K562 (cell line): Measurements from ENCODE around the gene GRIK1. TPM values are rescaled to one million over a fixed set of nuclear protein-coding genes. Genes with fewer than 3 reads are reported as not detected.

Source experiments
- ATAC-seq: fragments of 200-7000 bp; cut with Tn5 transposase; 3 replicates; pipeline ENCODE4 v1.9.1; 2020; ENCODE audit warnings: moderate library complexity
- BruUV-seq: library from RNA; stranded (reverse); fragments of 400-500 nt; replicated peaks from 2 replicates; lab custom pipeline; 2021; lab: Mats Ljungman, UMichigan
- CTCF ChIA-PET: fragments of 300-600 bp; formaldehyde crosslinking; extraction: SDS; loops from one replicate; lab custom pipeline; 2021; ENCODE audit warnings: low intra/inter-chr PET ratio; lab: Yijun Ruan, JAX
- POLR2A ChIA-PET: fragments of 300-600, 350-650 bp; sonication (Branson Sonifier 250); formaldehyde crosslinking; extraction: SDS; loops from one replicate; lab custom pipeline; 2021; ENCODE audit warnings: antibody characterized with exemption, inconsistent platforms; lab: Yijun Ruan, JAX
- DNase-seq, 4 experiments: peaks; one replicate each; pipeline versions ENCODE4 v3.0.0 to v3.0.0-alpha.2; 2011 to 2018; ENCODE audit warnings: low spot score in 3 of 4, mixed read lengths in 3 of 4; ENCODE audit errors: extremely low read depth in 1 of 4
- FAIRE-seq: peaks from 2 replicates; lab custom pipeline; 2011; peaks lifted over from hg19 to GRCh38; lab: Jason Lieb, UNC
- H2AFZ ChIP-seq: 2 replicates; pipeline ENCODE4 v1.6.0; 2011; ENCODE audit warnings: low read depth, low read length, control low read depth, inconsistent platforms
- H3K27ac ChIP-seq: fragments of 200-600 bp; 3 replicates; pipeline ENCODE4 v1.8.0; 2011; ENCODE audit warnings: low read depth, mild to moderate bottlenecking, control low read depth, inconsistent platforms, low read length, moderate library complexity, mixed read lengths; ENCODE audit errors: extremely low read depth
- H3K27me3 ChIP-seq, 2 experiments: fragments of 300-600 bp in 1 of 2; 2 replicates in 1 of 2; 3 replicates in 1 of 2; pipeline versions ENCODE4 v1.6.0 to v1.8.0; 2011; ENCODE audit warnings: inconsistent platforms in 2 of 2, low read length in 2 of 2, mild to moderate bottlenecking in 1 of 2, mixed read lengths in 1 of 2, moderate library complexity in 1 of 2; ENCODE audit not compliant: control insufficient read depth in 2 of 2, insufficient read depth in 2 of 2
- H3K36me3 ChIP-seq: fragments of 300-600 bp; 3 replicates; pipeline ENCODE4 v1.8.0; 2011; ENCODE audit warnings: mild to moderate bottlenecking, low read length, inconsistent platforms; ENCODE audit not compliant: control insufficient read depth, insufficient read depth
- H3K4me1 ChIP-seq, 2 experiments: fragments of 200-600 bp in 1 of 2; replicated peaks in 1 of 2; 2 replicates in 1 of 2; 3 replicates in 1 of 2; pipeline versions ENCODE4 v1.5.1 to v1.8.0; 2011; ENCODE audit warnings: inconsistent platforms in 2 of 2, low read length in 2 of 2, mild to moderate bottlenecking in 1 of 2, mixed read lengths in 1 of 2, moderate library complexity in 1 of 2; ENCODE audit not compliant: control insufficient read depth in 2 of 2, insufficient read depth in 2 of 2
- H3K4me2 ChIP-seq: 2 replicates; pipeline ENCODE4 v1.6.1; 2011; ENCODE audit warnings: low read length, control low read depth, inconsistent platforms, mixed read lengths; ENCODE audit not compliant: insufficient read depth
- H3K4me3 ChIP-seq: fragments of 200-600 bp; sonication (generic), shearing (Covaris generic); 2 replicates; pipeline ENCODE4 v1.5.1; 2016; ENCODE audit warnings: control low read depth, inconsistent platforms
- H3K79me2 ChIP-seq: fragments of 200-600 bp; 3 replicates; pipeline ENCODE4 v1.8.0; 2011; ENCODE audit warnings: low read length, inconsistent platforms; ENCODE audit not compliant: control insufficient read depth, insufficient read depth
- H3K9ac ChIP-seq, 2 experiments: 2 replicates each; pipeline versions ENCODE4 v1.6.0 to v1.6.1; 2011; ENCODE audit warnings: low read depth in 2 of 2, low read length in 2 of 2, control low read depth in 1 of 2, inconsistent platforms in 1 of 2, mild to moderate bottlenecking in 1 of 2, mixed read lengths in 1 of 2; ENCODE audit not compliant: insufficient read depth in 1 of 2
- H3K9me1 ChIP-seq: one replicate; pipeline ENCODE4 v1.6.0; 2011; ENCODE audit warnings: inconsistent platforms, mild to moderate bottlenecking, low read length, moderate library complexity; ENCODE audit not compliant: control insufficient read depth, insufficient read depth
- H3K9me3 ChIP-seq: replicated peaks from 2 replicates; pipeline ENCODE4 v1.5.1; 2011; ENCODE audit warnings: low read depth, low read length, inconsistent platforms; ENCODE audit not compliant: control insufficient read depth, insufficient read depth
- H4K20me1 ChIP-seq: replicated peaks from 2 replicates; pipeline ENCODE4 v1.6.1; 2011; ENCODE audit warnings: low read length, inconsistent platforms, mixed read lengths; ENCODE audit not compliant: control insufficient read depth, insufficient read depth
- GABPA ChIP-seq: fragments of 200-800 bp; sonication (Bioruptor generic); conservative IDR thresholded peaks from 2 replicates; pipeline ENCODE4 v1.6.1; 2016; ENCODE audit warnings: low read depth, missing genetic modification characterization, missing compliant biosample characterization
- WGBS: fragments of 100-300 bp; shearing (Covaris generic); methylation state at CpG from one replicate; pipeline ENCODE4 v1.1.6; 2016; ENCODE audit warnings: low coverage, mixed read lengths; ENCODE audit not compliant: insufficient coverage; ENCODE audit errors: missing lambda C conversion rate; 5-methylcytosine and 5-hydroxymethylcytosine counted together
- in situ Hi-C: fragments of 300-500 bp; cut with MboI; formaldehyde crosslinking; loops from 4 replicates; pipeline ENCODE4 v1.15.0; 2018; ENCODE audit warnings: inconsistent platforms, mixed read lengths
- intact Hi-C: fragments of 100-400 bp; cut with micrococcal nuclease; formaldehyde crosslinking; loops from 2 replicates; pipeline ENCODE4 v1.14.2; 2022
- polyA plus RNA-seq, 8 experiments: library from polyadenylated mRNA; depleted of rRNA in 4 of 8; stranded (reverse) in 5 of 8; unstranded in 3 of 8; fragments of >200 nt; fragmentation: Nextera tagmentation in 2 of 8; fragmentation: Illumina TruSeq in 1 of 8; extraction: Ambion mirVana in 2 of 8; extraction: Trizol in 1 of 8; gene quantifications; 2 replicates each; pipeline versions ENCODE4 v1.2.1 to v1.2.3, GENCODE V29; 2011 to 2014; ENCODE audit warnings: inconsistent platforms in 1 of 8, missing spikeins in 1 of 8
- total RNA-seq, 7 experiments: library from RNA; depleted of rRNA in 6 of 7; stranded (reverse); fragments of >200 nt in 6 of 7; fragmentation: Illumina TruSeq in 2 of 7; extraction: Trizol in 2 of 7; gene quantifications; 2 replicates each; pipeline versions ENCODE4 v1.2.1 to v1.2.3, GENCODE V29; 2011 to 2021; ENCODE audit warnings: low replicate concordance in 1 of 7
- TF ChIP-seq, protein P1 (sequence below), 2 experiments: fragments of 450-650 bp; IDR thresholded peaks; 2 replicates each; pipeline ENCODE4 v1.6.1; 2018; ENCODE audit warnings: mild to moderate bottlenecking in 2 of 2, low read depth in 1 of 2; ENCODE audit not compliant: partially characterized antibody in 2 of 2

The GRIK1 gene
- total and polyA plus RNA-seq, 9 of the 15 experiments (the other 6 are each of a cell fraction or from before 2014, with no cell fraction given), result 0.17 to 2.8 (median 0.53) TPM

DNA sequence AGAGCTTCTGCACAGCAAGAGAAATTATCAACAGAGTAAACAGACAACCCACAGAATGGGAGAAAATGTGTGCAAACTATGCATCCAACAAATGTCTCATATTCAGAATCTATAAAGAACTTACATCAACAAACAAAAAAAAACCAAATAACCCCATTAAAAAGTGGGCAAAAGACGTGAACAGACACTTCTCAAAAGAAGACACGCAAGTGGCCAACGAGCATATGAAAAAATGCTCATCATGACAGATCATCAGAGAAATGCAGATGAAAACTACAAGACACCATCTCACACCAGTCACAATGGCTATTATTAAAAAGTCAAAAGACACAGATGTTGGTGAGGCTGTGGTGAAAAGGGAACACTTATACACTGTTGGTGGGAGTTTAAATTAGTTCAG, 257.0 kb downstream of the GRIK1 start:
- POLR2A ChIA-PET, result no interaction called here
- Histone ChIP-seq H3K27ac (no peak overlapping the region), H3K79me2 (no peaks in the 10 kb centered on the region), H3K4me1 (peaks cover 0 to 6% of the 10 kb centered on the region in 2 experiments; a peak in 2 of 5 replicates), H2AFZ (no peak overlapping the region), H3K9me3 (no peaks in the 10 kb centered on the region), H3K27me3 (no peaks in the 10 kb centered on the region), H3K36me3 (no peaks in the 10 kb centered on the region), H3K9ac (no peak overlapping the region), H4K20me1 (no peaks in the 10 kb centered on the region), H3K9me1 (no peaks in the 10 kb centered on the region), H3K4me2 (no peak overlapping the region), H3K4me3 (no peak overlapping the region)
- no peak for TF ChIP-seq GABPA (tag)
- TF ChIP-seq, protein P1, sequence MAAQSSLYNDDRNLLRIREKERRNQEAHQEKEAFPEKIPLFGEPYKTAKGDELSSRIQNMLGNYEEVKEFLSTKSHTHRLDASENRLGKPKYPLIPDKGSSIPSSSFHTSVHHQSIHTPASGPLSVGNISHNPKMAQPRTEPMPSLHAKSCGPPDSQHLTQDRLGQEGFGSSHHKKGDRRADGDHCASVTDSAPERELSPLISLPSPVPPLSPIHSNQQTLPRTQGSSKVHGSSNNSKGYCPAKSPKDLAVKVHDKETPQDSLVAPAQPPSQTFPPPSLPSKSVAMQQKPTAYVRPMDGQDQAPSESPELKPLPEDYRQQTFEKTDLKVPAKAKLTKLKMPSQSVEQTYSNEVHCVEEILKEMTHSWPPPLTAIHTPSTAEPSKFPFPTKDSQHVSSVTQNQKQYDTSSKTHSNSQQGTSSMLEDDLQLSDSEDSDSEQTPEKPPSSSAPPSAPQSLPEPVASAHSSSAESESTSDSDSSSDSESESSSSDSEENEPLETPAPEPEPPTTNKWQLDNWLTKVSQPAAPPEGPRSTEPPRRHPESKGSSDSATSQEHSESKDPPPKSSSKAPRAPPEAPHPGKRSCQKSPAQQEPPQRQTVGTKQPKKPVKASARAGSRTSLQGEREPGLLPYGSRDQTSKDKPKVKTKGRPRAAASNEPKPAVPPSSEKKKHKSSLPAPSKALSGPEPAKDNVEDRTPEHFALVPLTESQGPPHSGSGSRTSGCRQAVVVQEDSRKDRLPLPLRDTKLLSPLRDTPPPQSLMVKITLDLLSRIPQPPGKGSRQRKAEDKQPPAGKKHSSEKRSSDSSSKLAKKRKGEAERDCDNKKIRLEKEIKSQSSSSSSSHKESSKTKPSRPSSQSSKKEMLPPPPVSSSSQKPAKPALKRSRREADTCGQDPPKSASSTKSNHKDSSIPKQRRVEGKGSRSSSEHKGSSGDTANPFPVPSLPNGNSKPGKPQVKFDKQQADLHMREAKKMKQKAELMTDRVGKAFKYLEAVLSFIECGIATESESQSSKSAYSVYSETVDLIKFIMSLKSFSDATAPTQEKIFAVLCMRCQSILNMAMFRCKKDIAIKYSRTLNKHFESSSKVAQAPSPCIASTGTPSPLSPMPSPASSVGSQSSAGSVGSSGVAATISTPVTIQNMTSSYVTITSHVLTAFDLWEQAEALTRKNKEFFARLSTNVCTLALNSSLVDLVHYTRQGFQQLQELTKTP (IDR thresholded peaks at IDR 0.05; ENCODE audit: low read depth in 1 of 2, partially characterized antibody in 2 of 2), result peak in 1 of 2 experiments; percentile 92
- 68% methylated on average over 3 of the region's 3 CpGs for WGBS
- CTCF ChIA-PET, result no interaction called here
- DNase-seq, result no peak
- no TSS peak for BruUV-seq
- in situ Hi-C loops (no loop called here), intact Hi-C loops (no loop called here)
- FAIRE-seq, result no peak
- ATAC-seq, result no peak
